ENCODE measurements around the gene PIM3.

GRCh38 chr22:50004918-50005317 lies 44.3 kb downstream of the PIM3 start:
- TF ChIP-seq CTCF (IDR thresholded peaks at IDR 0.05) (no peak), POLR2A (IDR thresholded peaks at IDR 0.05) (no peak)
